NCI-H1092 treated with DMSO at 0.1 percent for 48 hours (cell line): Measurements from ENCODE around the gene NEDD4.

Experiments used
- DNase-seq: peaks from one replicate; lab custom pipeline; 2025; lab: John Stamatoyannopoulos, UW

NEDD4 gene

GRCh38 chr15:55778932-55779331 is 214.5 kb downstream of the NEDD4 start:
- DNase-seq = no peak
